ENCODE data around the gene SNTG2.

The SNTG2 gene

GRCh38 chr2:1318366-1319009 is 367.8 kb downstream of the SNTG2 start:
- DNase-seq (ENCODE audit: low spot score): no peak

- no peak for DNase-seq (ENCODE audit: low spot score)
These were observed 368.7 kb downstream of the SNTG2 start for GRCh38 chr2:1319393-1319792.

- no peak for DNase-seq (ENCODE audit: low spot score)
These were observed 370.7 kb downstream of the SNTG2 start for GRCh38 chr2:1321321-1321720.

- DNase-seq (ENCODE audit: low spot score): no peak
These were observed 374.2 kb downstream of the SNTG2 start for GRCh38 chr2:1324884-1325283.

- no peak for DNase-seq (ENCODE audit: low spot score)
These were observed 378.0 kb downstream of the SNTG2 start for GRCh38 chr2:1328684-1329083.

GRCh38 chr2:1339388-1340140 is 388.9 kb downstream of the SNTG2 start:
- no peak for DNase-seq (ENCODE audit: low spot score)

- no peak for DNase-seq (ENCODE audit: low spot score)
These were observed 389.5 kb downstream of the SNTG2 start for GRCh38 chr2:1340141-1340512.

- DNase-seq (ENCODE audit: low spot score): no peak
These were observed 390.9 kb downstream of the SNTG2 start for GRCh38 chr2:1341404-1342120.

GRCh38 chr2:1348789-1349188 is 398.1 kb downstream of the SNTG2 start:
- no peak for DNase-seq (ENCODE audit: low spot score)

GRCh38 chr2:1350111-1350510 is 399.5 kb downstream of the SNTG2 start:
- no peak for DNase-seq (ENCODE audit: low spot score)

- DNase-seq (ENCODE audit: low spot score): no peak
These were observed 402.5 kb downstream of the SNTG2 start for GRCh38 chr2:1353124-1353523.

GRCh38 chr2:1353543-1353942 is 402.9 kb downstream of the SNTG2 start:
- DNase-seq (ENCODE audit: low spot score): no peak

- no peak for DNase-seq (ENCODE audit: low spot score)
These were observed 409.5 kb downstream of the SNTG2 start for GRCh38 chr2:1360144-1360543.

GRCh38 chr2:1360557-1361250 is 410.1 kb downstream of the SNTG2 start:
- DNase-seq (ENCODE audit: low spot score): no peak

- DNase-seq (ENCODE audit: low spot score): no peak
These were observed 412.7 kb downstream of the SNTG2 start for GRCh38 chr2:1363367-1363766.

- no peak for DNase-seq (ENCODE audit: low spot score)
These were observed 416.0 kb downstream of the SNTG2 start for GRCh38 chr2:1366546-1367134.

GRCh38 chr2:1367601-1368000 is 417.0 kb downstream of the SNTG2 start:
- no peak for DNase-seq (ENCODE audit: low spot score)

- no peak for DNase-seq (ENCODE audit: low spot score)
These were observed 419.3 kb downstream of the SNTG2 start for GRCh38 chr2:1369905-1370304.

GRCh38 chr2:1370461-1370860 is 419.8 kb downstream of the SNTG2 start:
- no peak for DNase-seq (ENCODE audit: low spot score)

- no peak for DNase-seq (ENCODE audit: low spot score)
These were observed 420.4 kb downstream of the SNTG2 start for GRCh38 chr2:1371082-1371481.

GRCh38 chr2:1373830-1374229 is 423.2 kb downstream of the SNTG2 start:
- no peak for DNase-seq (ENCODE audit: low spot score)

- no peak for DNase-seq (ENCODE audit: low spot score)
These were observed 423.6 kb downstream of the SNTG2 start for GRCh38 chr2:1374287-1374686.
